Measurements from ENCODE around the gene ADGRA3. TPM values are rescaled to one million over a fixed set of nuclear protein-coding genes. Genes with fewer than 3 reads are reported as not detected.
A peak's percentile ranks its signal among the peaks of the same experiment; 100 is the strongest.

Gene ADGRA3
- total RNA-seq, 2 experiments from 2014 or later: 2.3 to 3.1 TPM

DNA sequence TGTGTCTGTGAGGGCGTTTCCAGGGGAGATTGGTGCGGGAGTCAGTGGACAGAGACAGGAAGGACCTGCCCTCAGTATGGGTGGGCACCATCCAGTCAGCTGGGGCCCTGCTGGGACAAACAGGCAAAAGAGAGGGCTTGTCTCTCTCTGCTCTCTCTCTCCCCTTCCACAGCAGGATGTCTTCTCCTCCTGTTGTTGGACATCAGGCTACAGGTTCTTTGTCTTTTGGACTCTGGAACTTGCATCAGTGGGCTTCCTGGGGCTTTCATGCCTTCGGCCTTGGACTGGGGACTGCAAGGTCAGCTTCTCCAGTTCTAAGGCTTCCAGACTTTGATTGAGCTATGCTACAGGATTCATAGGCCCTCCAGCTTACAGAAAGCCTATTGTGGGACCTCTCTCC lies 59.6 kb downstream of the ADGRA3 start:
- Mint-ChIP-seq H3K27ac (no peak overlapping the region), H3K4me3 (no peak overlapping the region), H3K4me1 (ENCODE audit: low read depth) (no peaks in the 10 kb centered on the region), H3K9me3 (ENCODE audit: insufficient read depth) (no peaks in the 10 kb centered on the region), H3K36me3 (ENCODE audit: low read depth) (peaks cover 2% of the 10 kb centered on the region), H3K27me3 (ENCODE audit: low read depth) (no peaks in the 10 kb centered on the region)
- DNase-seq (no peak), ATAC-seq (no peak)
- POLR2A ChIA-PET: interaction anchor here (0.8 kb wide), 1 partner anchor 11 kb away, joined by 3 read pairs; no protein-coding TSS in a partner anchor
- CTCF ChIA-PET: no interaction called here

DNA sequence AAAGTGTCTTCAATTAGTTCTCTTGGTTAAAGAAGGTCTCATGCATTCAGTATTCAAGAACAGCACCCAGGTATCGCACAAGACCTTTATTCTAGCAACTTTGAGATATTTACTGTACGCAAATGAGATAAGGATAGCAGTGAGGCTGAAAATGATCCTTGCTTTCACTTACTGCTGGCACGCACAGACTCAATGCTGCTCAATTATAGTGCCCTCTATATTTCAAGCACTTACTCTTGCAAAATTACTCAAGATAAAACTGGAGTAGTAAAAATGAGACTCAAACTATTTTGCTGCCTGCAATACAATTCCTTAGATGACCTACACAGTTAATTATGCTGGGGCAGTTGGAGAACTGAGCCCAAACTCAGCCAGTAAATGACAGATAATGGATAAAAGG lies 60.9 kb downstream of the ADGRA3 start:
- no peak for ATAC-seq
- ChIA-PET POLR2A (no interaction called here), CTCF (no interaction called here)
- Mint-ChIP-seq H3K36me3 (ENCODE audit: low read depth) (peaks cover 2% of the 10 kb centered on the region), H3K4me3 (no peak overlapping the region), H3K27me3 (ENCODE audit: low read depth) (no peaks in the 10 kb centered on the region), H3K9me3 (ENCODE audit: insufficient read depth) (no peaks in the 10 kb centered on the region), H3K4me1 (ENCODE audit: low read depth) (no peaks in the 10 kb centered on the region), H3K27ac (no peak overlapping the region)
- DNase-seq: no peak

DNA sequence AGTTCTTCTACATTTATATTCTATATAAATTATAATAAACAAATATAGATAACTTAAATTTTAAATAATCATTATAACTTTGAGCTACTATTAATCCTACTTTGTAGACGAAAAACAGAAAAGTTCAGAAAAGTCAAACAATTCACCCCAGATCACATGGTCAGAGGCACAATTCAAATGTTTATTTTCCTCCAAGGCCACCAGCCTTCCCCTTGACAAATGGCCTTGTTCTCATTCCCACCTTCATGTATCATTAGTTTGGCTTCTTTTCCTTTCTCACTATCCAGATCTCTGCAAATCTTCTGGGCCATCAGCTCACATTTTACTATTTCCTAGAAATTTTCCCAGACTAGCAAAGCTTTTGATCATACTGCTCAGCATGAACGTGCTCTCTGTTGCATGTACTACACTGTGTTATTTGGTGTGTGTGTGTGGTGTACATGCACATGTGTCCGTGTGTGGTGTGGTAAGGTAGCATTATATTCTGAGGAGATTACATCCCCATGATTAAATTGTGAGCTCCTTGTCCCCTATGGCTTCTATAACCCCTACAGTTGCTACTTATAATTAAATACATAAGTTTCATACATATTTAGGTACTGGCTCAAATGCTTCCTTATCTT lies 61.5 kb downstream of the ADGRA3 start:
- ATAC-seq: no peak
- H3K4me3 Mint-ChIP-seq: no peak overlapping the region
- H3K36me3 Mint-ChIP-seq (ENCODE audit: low read depth): peaks cover 2% of the 10 kb centered on the region
- no peak for DNase-seq
- H3K27me3 Mint-ChIP-seq (ENCODE audit: low read depth): no peaks in the 10 kb centered on the region
- CTCF ChIA-PET: interaction anchor here (1.5 kb wide), 1 partner anchor 153 kb away, joined by 3 read pairs; no protein-coding TSS in a partner anchor
- no peaks in the 10 kb centered on the region for H3K9me3 Mint-ChIP-seq (ENCODE audit: insufficient read depth)
- H3K4me1 Mint-ChIP-seq (ENCODE audit: low read depth): no peaks in the 10 kb centered on the region
- H3K27ac Mint-ChIP-seq: no peak overlapping the region
- POLR2A ChIA-PET: no interaction called here

DNA sequence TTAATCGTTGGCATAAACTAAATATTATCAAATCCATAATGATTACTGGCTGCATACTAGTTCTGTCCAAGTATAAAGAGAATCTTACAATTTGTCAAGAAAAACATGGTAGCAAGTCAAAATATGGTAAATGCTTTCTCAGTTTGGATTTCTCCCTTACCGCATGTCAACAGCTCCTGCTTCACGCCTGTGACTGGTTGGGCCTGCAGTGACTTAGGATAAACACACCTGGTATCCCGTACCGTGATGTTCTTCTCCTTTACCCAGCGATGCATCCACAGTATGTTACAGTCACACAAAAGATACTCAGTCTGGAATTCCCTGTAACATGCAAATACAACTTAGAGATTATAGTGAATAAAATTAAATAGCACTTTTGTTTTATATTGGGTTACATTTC lies 71.1 kb downstream of the ADGRA3 start:
- H3K36me3 Mint-ChIP-seq (ENCODE audit: low read depth): peaks cover 7% of the 10 kb centered on the region
- no peaks in the 10 kb centered on the region for H3K9me3 Mint-ChIP-seq (ENCODE audit: insufficient read depth)
- H3K27ac Mint-ChIP-seq: no peak overlapping the region
- H3K27me3 Mint-ChIP-seq (ENCODE audit: low read depth): no peaks in the 10 kb centered on the region
- ATAC-seq (no peak), DNase-seq (no peak)
- ChIA-PET POLR2A (interaction anchor here (0.6 kb wide), 1 partner anchor 57 kb away, joined by 5 read pairs; no protein-coding TSS in a partner anchor), CTCF (interaction anchor here (0.8 to 2.1 kb wide), 7 partner anchors 10 to 228 kb away, joined by 3 to 7 read pairs (median 4); no protein-coding TSS in a partner anchor)
- H3K4me1 Mint-ChIP-seq (ENCODE audit: low read depth): peaks cover 19% of the 10 kb centered on the region
- H3K4me3 Mint-ChIP-seq: no peak overlapping the region

DNA sequence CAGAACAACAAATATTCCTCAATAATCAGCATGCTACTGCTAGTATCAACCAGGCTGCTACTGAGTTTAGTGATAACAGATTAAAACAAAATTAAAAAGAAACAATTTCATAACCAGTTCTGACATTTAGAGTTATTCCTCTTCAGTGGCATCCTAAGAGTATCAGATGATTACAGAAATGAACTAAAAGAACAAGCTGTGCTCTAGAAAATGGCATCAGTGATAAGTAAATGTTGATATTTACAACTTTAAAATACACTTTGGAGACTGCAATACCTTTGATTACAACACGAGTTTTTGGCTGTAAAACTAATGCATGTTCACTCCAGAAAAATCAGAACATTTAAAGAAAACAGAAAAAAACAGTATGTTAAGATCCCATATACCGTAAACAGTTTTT lies 72.9 kb downstream of the ADGRA3 start:
- Mint-ChIP-seq H3K9me3 (ENCODE audit: insufficient read depth) (no peaks in the 10 kb centered on the region), H3K27me3 (ENCODE audit: low read depth) (no peaks in the 10 kb centered on the region), H3K4me1 (ENCODE audit: low read depth) (peaks cover 19% of the 10 kb centered on the region), H3K4me3 (no peak overlapping the region), H3K36me3 (ENCODE audit: low read depth) (peaks cover 7% of the 10 kb centered on the region), H3K27ac (no peak overlapping the region)
- ChIA-PET POLR2A (no interaction called here), CTCF (interaction anchor here (1.2 to 2.1 kb wide), 2 partner anchors 20 to 54 kb away, joined by 3 to 7 read pairs; no protein-coding TSS in a partner anchor)
- DNase-seq: no peak
- no peak for ATAC-seq

DNA sequence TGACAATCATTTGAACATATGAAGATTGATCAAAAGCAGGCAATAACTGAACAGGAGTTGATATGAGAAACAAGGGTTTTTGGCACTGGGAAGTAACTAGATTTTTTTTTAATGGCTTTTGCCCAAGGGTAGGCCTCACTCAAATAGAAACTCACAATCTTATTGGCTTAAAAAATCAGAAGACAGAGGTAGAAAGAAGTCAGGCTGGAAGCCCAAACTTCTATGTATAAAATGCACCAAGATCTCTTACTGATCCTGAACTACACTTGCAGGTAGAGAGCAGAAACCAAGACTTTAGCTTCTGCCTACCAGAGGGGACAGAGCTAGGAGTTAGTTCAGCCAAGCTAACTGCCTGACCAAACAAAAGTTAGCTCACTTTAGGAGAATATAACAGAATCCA lies 74.9 kb downstream of the ADGRA3 start:
- Mint-ChIP-seq H3K27ac (no peak overlapping the region), H3K4me3 (no peak overlapping the region), H3K36me3 (ENCODE audit: low read depth) (peaks cover 7% of the 10 kb centered on the region), H3K4me1 (ENCODE audit: low read depth) (peaks cover 19% of the 10 kb centered on the region), H3K27me3 (ENCODE audit: low read depth) (no peaks in the 10 kb centered on the region), H3K9me3 (ENCODE audit: insufficient read depth) (no peaks in the 10 kb centered on the region)
- ATAC-seq: no peak
- ChIA-PET CTCF (interaction anchor here (1.2 kb wide), 1 partner anchor 16 kb away, joined by 3 read pairs; no protein-coding TSS in a partner anchor), POLR2A (no interaction called here)
- no peak for DNase-seq

DNA sequence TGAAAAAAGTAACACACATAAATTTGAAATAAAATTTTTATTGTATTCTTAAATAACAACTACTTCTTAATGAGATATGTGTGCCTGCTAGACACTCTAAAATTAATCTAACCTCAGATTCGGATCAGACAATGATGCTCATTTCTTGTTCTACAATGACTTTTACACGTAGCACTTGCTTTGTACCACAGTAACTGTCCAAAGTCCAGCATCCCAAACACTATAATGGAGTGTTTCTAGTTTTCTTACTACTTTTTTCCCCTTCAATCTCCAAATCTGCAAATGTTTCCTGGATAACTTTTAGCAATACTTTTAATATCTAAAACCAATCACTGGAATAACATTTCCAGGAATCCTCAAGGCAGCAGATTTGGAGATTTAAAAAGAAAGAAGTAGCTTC lies 75.9 kb downstream of the ADGRA3 start:
- Mint-ChIP-seq H3K27me3 (ENCODE audit: low read depth) (no peaks in the 10 kb centered on the region), H3K4me1 (ENCODE audit: low read depth) (peaks cover 18% of the 10 kb centered on the region), H3K36me3 (ENCODE audit: low read depth) (peaks cover 7% of the 10 kb centered on the region), H3K27ac (no peak overlapping the region), H3K9me3 (ENCODE audit: insufficient read depth) (no peaks in the 10 kb centered on the region), H3K4me3 (no peak overlapping the region)
- ChIA-PET CTCF (interaction anchor here (0.8 to 1.2 kb wide), 2 partner anchors 12 to 15 kb away, joined by 3 read pairs; no protein-coding TSS in a partner anchor), POLR2A (no interaction called here)
- ATAC-seq (no peak), DNase-seq (no peak)

DNA sequence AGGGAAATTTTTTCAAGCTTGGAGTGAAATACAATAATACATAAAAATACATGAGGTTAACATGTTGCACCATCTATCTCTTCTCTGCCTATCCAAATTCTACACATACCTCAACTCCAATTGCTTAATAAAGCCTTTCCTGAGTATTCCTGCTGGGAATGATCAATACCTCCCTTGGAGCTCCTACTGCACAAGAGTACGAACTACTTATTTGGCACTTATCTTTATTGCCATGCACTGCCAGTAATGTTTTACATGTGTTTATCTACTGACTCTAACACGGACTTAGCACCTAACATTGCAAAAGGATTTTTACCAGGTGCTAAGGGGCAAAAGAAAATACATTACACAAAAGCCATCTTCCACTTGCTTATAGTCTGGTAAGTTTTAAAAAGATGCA lies 80.2 kb downstream of the ADGRA3 start:
- H3K9me3 Mint-ChIP-seq (ENCODE audit: insufficient read depth): no peaks in the 10 kb centered on the region
- no peaks in the 10 kb centered on the region for H3K27me3 Mint-ChIP-seq (ENCODE audit: low read depth)
- no peak for ATAC-seq
- ChIA-PET POLR2A (no interaction called here), CTCF (interaction anchor here (1.0 to 1.7 kb wide), 3 partner anchors 9 to 47 kb away, joined by 3 to 5 read pairs (median 4); no protein-coding TSS in a partner anchor)
- H3K4me3 Mint-ChIP-seq: no peak overlapping the region
- no peaks in the 10 kb centered on the region for H3K36me3 Mint-ChIP-seq (ENCODE audit: low read depth)
- H3K4me1 Mint-ChIP-seq (ENCODE audit: low read depth): no peaks in the 10 kb centered on the region
- H3K27ac Mint-ChIP-seq: no peak overlapping the region
- DNase-seq: no peak

DNA sequence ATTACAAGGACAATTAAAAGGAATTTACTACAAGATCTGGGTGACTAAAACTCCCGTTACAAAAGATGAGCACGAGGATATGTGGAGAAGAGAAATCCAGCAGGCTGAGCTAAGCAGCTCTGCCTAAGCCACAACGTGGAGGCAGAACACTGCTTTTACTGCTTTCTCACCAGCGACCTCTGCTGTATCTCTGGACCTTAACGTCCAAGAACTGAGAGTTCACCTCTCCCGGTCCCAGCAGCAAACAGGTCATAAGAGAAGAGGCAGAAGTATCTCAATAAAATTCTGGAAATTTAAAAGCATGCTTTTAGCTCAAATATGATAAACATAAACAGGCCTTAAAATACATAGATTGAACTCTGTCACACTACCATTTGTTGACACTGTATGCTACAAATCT lies 81.0 kb downstream of the ADGRA3 start:
- Mint-ChIP-seq H3K9me3 (ENCODE audit: insufficient read depth) (no peaks in the 10 kb centered on the region), H3K4me1 (ENCODE audit: low read depth) (no peaks in the 10 kb centered on the region), H3K36me3 (ENCODE audit: low read depth) (no peaks in the 10 kb centered on the region), H3K27ac (no peak overlapping the region), H3K27me3 (ENCODE audit: low read depth) (no peaks in the 10 kb centered on the region), H3K4me3 (no peak overlapping the region)
- CTCF ChIA-PET: interaction anchor here (1.0 to 1.7 kb wide), 5 partner anchors 10 to 46 kb away, joined by 3 to 5 read pairs (median 4); no protein-coding TSS in a partner anchor
- DNase-seq (peak; percentile 25), ATAC-seq (no peak)
- POLR2A ChIA-PET: no interaction called here

DNA sequence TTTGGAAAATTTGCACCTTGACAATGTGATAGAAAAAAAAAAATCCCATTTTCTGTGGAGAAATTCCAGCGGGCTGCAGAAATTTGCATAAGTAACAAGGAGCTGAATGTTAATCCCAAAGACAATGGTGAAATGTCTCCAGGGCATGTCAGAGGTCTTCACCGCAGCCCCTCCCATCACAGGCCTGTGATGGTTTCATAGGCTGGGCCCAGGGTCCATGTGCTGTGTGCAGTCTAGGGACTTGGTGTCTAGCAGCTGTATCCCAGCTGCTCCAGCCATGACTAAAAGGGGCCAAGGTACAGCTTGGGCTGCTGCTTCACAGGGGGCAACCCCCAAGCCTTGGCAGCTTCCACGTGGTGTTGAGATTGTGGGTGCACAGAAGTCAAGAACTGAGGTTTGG lies 85.2 kb downstream of the ADGRA3 start:
- Mint-ChIP-seq H3K9me3 (ENCODE audit: insufficient read depth) (no peaks in the 10 kb centered on the region), H3K4me3 (no peak overlapping the region), H3K4me1 (ENCODE audit: low read depth) (no peaks in the 10 kb centered on the region), H3K27me3 (ENCODE audit: low read depth) (no peaks in the 10 kb centered on the region), H3K36me3 (ENCODE audit: low read depth) (no peaks in the 10 kb centered on the region), H3K27ac (no peak overlapping the region)
- ChIA-PET POLR2A (no interaction called here), CTCF (no interaction called here)
- no peak for DNase-seq
- ATAC-seq: no peak

DNA sequence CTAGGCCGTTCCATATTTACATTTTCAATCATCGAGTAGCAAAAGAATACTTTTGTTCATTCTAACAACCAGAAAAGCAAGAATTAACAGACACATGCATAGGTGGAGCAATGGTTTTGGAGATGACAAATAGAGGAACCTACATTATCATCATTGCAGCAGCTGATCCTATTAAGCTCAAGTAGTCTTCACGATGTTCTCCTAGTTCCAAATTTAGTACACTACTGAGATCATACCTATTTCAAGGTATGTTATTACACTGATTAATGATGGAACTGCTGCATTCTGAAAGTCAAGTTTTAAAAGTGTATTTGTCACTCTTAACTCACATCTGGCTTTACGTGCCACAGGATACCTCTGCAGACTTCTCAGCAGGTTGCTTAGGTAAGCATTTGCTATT lies 87.4 kb downstream of the ADGRA3 start:
- H3K4me3 Mint-ChIP-seq: no peak overlapping the region
- DNase-seq (no peak), ATAC-seq (no peak)
- no peaks in the 10 kb centered on the region for H3K4me1 Mint-ChIP-seq (ENCODE audit: low read depth)
- no peaks in the 10 kb centered on the region for H3K27me3 Mint-ChIP-seq (ENCODE audit: low read depth)
- no peaks in the 10 kb centered on the region for H3K9me3 Mint-ChIP-seq (ENCODE audit: insufficient read depth)
- H3K27ac Mint-ChIP-seq: no peak overlapping the region
- ChIA-PET POLR2A (no interaction called here), CTCF (no interaction called here)
- no peaks in the 10 kb centered on the region for H3K36me3 Mint-ChIP-seq (ENCODE audit: low read depth)

DNA sequence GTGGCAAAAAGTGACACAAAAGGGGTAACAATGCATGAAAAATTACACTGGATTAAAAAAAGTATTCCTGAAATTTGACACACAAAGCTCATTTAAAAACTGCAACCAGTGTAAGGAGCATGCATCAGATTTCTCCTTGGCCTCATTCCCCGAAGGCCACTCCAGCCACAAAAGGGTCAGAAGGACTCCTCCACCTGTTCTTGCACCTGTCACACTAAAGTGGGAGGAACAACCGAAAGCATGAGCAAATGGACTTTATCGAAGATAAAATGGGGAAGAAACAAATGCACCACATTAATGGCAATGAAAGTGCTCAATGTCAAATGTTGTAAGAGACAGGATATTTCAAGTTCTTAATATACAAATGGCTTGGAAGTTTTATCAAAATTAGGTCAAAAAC lies 88.2 kb downstream of the ADGRA3 start:
- Mint-ChIP-seq H3K9me3 (ENCODE audit: insufficient read depth) (no peaks in the 10 kb centered on the region), H3K27me3 (ENCODE audit: low read depth) (no peaks in the 10 kb centered on the region), H3K4me1 (ENCODE audit: low read depth) (no peaks in the 10 kb centered on the region), H3K27ac (no peak overlapping the region), H3K36me3 (ENCODE audit: low read depth) (no peaks in the 10 kb centered on the region), H3K4me3 (no peak overlapping the region)
- ChIA-PET CTCF (no interaction called here), POLR2A (no interaction called here)
- DNase-seq (no peak), ATAC-seq (no peak)

DNA sequence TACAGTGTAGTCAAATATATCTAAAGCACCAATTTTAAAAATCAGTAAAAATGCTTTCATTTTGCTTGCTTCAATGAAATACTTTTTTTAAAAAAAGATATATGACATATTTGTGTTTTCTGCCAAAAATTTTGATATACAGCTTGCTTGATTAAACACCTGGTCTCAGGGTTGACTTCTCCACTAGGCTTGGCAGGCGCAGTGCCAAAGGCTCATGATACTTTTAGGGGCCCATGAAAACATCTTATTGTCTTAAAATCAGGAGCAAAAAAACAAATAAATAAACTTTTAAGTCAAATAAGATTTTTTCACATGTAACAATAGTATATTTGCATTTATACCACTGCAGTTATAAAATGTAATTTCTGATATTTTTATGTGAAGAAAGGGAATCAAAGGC lies 95.6 kb downstream of the ADGRA3 start:
- no peaks in the 10 kb centered on the region for H3K9me3 Mint-ChIP-seq (ENCODE audit: insufficient read depth)
- H3K4me3 Mint-ChIP-seq: no peak overlapping the region
- H3K27me3 Mint-ChIP-seq (ENCODE audit: low read depth): no peaks in the 10 kb centered on the region
- no peak for DNase-seq
- no peaks in the 10 kb centered on the region for H3K36me3 Mint-ChIP-seq (ENCODE audit: low read depth)
- ATAC-seq: no peak
- no peak overlapping the region for H3K27ac Mint-ChIP-seq
- CTCF ChIA-PET: interaction anchor here (2.3 kb wide), 1 partner anchor 10 kb away, joined by 8 read pairs; no protein-coding TSS in a partner anchor
- POLR2A ChIA-PET: no interaction called here
- H3K4me1 Mint-ChIP-seq (ENCODE audit: low read depth): peaks cover 1% of the 10 kb centered on the region

Data from activated CD8-positive, alpha-beta T cell treated with anti-CD3 and anti-CD28 coated beads, Interleukin-2, amount 10 ng/mL, durations not matched to agents 7 days and 5 days (primary cell).